ENCODE measurements around the gene MACIR.

The MACIR gene

GRCh38 chr5:103293719-103294118, 35.2 kb downstream of the MACIR start:
- no peak for DNase-seq

- no peak for DNase-seq
Measured at GRCh38 chr5:103294906-103295305, 36.3 kb downstream of the MACIR start.

GRCh38 chr5:103295424-103295823, 36.9 kb downstream of the MACIR start:
- no peak for DNase-seq

GRCh38 chr5:103295871-103296270, 37.3 kb downstream of the MACIR start:
- no peak for DNase-seq

GRCh38 chr5:103298117-103298516, 39.6 kb downstream of the MACIR start:
- DNase-seq = no peak

GRCh38 chr5:103298607-103299188, 40.1 kb downstream of the MACIR start:
- no peak for DNase-seq

GRCh38 chr5:103305809-103306208, 47.2 kb downstream of the MACIR start:
- no peak for DNase-seq

- no peak for DNase-seq
Measured at GRCh38 chr5:103307470-103307869, 48.9 kb downstream of the MACIR start.

- no peak for DNase-seq
Measured at GRCh38 chr5:103308774-103309173, 50.2 kb downstream of the MACIR start.

GRCh38 chr5:103313056-103313455, 54.5 kb downstream of the MACIR start:
- no peak for DNase-seq

GRCh38 chr5:103315455-103315854, 56.9 kb downstream of the MACIR start:
- DNase-seq = no peak

- no peak for DNase-seq
Measured at GRCh38 chr5:103327451-103327850, 68.9 kb downstream of the MACIR start.

GRCh38 chr5:103327893-103328292, 69.3 kb downstream of the MACIR start:
- no peak for DNase-seq

Measured in activated CD4-positive, alpha-beta T cell treated with anti-CD3 and anti-CD28 coated beads for 48 hours (primary cell).